DND-41 (cell line): ENCODE data around the gene CCDC148.

ENCODE experiments used
- ATAC-seq: fragments of 200-7000 bp; cut with Tn5 transposase; 3 replicates; pipeline ENCODE4 v1.9.1; 2021; ENCODE audit warnings: low read depth; ENCODE audit not compliant: insufficient read depth
- DNase-seq: peaks from one replicate; pipeline ENCODE4 v3.0.0-alpha.2; 2020
- H2AFZ ChIP-seq: 2 replicates; pipeline ENCODE4 v1.6.0; 2012; ENCODE audit warnings: low read depth, low read length
- H3K27ac ChIP-seq: 2 replicates; pipeline ENCODE4 v1.5.1; 2012; ENCODE audit warnings: low read length, inconsistent platforms
- H3K27me3 ChIP-seq: fragments of 200-600 bp; sonication (generic); 2 replicates; pipeline ENCODE4 v1.6.0; 2012; ENCODE audit warnings: low read length, mild to moderate bottlenecking, inconsistent platforms; ENCODE audit not compliant: insufficient read depth, poor library complexity
- H3K36me3 ChIP-seq: 2 replicates; pipeline ENCODE4 v1.5.1; 2012; ENCODE audit warnings: low read length, inconsistent platforms; ENCODE audit not compliant: insufficient read depth
- H3K4me1 ChIP-seq: 2 replicates; pipeline ENCODE4 v1.5.1; 2012; ENCODE audit warnings: mild to moderate bottlenecking, low read length; ENCODE audit not compliant: insufficient read depth
- H3K4me2 ChIP-seq: 2 replicates; pipeline ENCODE4 v1.6.0; 2012; ENCODE audit warnings: mild to moderate bottlenecking, moderate library complexity, low read length, inconsistent platforms; ENCODE audit not compliant: insufficient read depth
- H3K4me3 ChIP-seq, 2 experiments: fragments of 200-600 bp in 1 of 2; shearing (Covaris generic) in 1 of 2; 2 replicates each; pipeline ENCODE4 v1.5.1; 2012 to 2016; ENCODE audit warnings: inconsistent platforms in 2 of 2, low read length in 2 of 2, mild to moderate bottlenecking in 2 of 2, low read depth in 1 of 2, moderate library complexity in 1 of 2
- H3K79me2 ChIP-seq: 2 replicates; pipeline ENCODE4 v1.6.0; 2012; ENCODE audit warnings: low read length, inconsistent platforms; ENCODE audit not compliant: insufficient read depth
- H3K9ac ChIP-seq: 2 replicates; pipeline ENCODE4 v1.6.0; 2012; ENCODE audit warnings: low read depth, mild to moderate bottlenecking, inconsistent platforms, low read length, moderate library complexity
- H3K9me3 ChIP-seq: 2 replicates; pipeline ENCODE4 v1.5.1; 2012; ENCODE audit warnings: low read length, moderate library complexity, mild to moderate bottlenecking, inconsistent platforms; ENCODE audit not compliant: insufficient read depth, severe bottlenecking
- H4K20me1 ChIP-seq: 2 replicates; pipeline ENCODE4 v1.6.0; 2012; ENCODE audit warnings: low read length; ENCODE audit not compliant: insufficient read depth
- EZH2 ChIP-seq: IDR thresholded peaks from 3 replicates; pipeline ENCODE4 v1.6.1; 2012; ENCODE audit warnings: borderline replicate concordance, low read depth, mild to moderate bottlenecking, moderate library complexity, low read length, inconsistent platforms; ENCODE audit not compliant: severe bottlenecking
- TF ChIP-seq, protein P1 (sequence below): IDR thresholded peaks from 2 replicates; pipeline ENCODE4 v1.5.1; 2012; ENCODE audit warnings: borderline replicate concordance, low read length, moderate library complexity, mild to moderate bottlenecking; ENCODE audit not compliant: poor library complexity, severe bottlenecking; ENCODE audit errors: extremely low read depth

CCDC148 gene

DNA sequence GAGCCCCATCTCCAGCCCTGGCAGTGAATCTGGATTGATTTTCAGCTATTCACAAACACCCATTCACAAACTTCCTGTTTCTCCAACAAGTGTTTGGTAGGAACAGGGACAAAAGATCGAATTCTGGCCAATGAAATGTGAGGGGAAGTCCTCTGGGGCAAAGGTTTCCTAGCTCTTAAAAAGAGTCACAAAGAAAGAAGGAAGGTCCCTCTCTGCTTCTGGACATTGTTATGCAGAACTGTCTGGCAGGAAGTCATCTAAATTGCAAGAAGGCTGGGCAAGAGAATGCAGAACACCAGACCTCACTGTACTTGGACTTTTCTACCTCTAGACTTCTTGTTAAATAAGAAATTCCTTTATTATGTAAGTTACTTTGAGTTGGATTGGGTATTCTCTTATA lies 137.3 kb downstream of the CCDC148 start:
- Histone ChIP-seq H4K20me1 (no peaks in the 10 kb centered on the region), H2AFZ (no peak overlapping the region), H3K79me2 (no peaks in the 10 kb centered on the region), H3K4me2 (no peak overlapping the region), H3K9ac (no peak overlapping the region), H3K4me1 (no peaks in the 10 kb centered on the region), H3K27me3 (peaks cover 6% of the 10 kb centered on the region), H3K9me3 (no peaks in the 10 kb centered on the region), H3K27ac (no peak overlapping the region), H3K4me3 (no peak overlapping the region), H3K36me3 (no peaks in the 10 kb centered on the region)
- DNase-seq (no peak), ATAC-seq (no peak)
- TF ChIP-seq, protein P1, sequence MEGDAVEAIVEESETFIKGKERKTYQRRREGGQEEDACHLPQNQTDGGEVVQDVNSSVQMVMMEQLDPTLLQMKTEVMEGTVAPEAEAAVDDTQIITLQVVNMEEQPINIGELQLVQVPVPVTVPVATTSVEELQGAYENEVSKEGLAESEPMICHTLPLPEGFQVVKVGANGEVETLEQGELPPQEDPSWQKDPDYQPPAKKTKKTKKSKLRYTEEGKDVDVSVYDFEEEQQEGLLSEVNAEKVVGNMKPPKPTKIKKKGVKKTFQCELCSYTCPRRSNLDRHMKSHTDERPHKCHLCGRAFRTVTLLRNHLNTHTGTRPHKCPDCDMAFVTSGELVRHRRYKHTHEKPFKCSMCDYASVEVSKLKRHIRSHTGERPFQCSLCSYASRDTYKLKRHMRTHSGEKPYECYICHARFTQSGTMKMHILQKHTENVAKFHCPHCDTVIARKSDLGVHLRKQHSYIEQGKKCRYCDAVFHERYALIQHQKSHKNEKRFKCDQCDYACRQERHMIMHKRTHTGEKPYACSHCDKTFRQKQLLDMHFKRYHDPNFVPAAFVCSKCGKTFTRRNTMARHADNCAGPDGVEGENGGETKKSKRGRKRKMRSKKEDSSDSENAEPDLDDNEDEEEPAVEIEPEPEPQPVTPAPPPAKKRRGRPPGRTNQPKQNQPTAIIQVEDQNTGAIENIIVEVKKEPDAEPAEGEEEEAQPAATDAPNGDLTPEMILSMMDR, result no peak
- TF ChIP-seq EZH2, result no peak

DNA sequence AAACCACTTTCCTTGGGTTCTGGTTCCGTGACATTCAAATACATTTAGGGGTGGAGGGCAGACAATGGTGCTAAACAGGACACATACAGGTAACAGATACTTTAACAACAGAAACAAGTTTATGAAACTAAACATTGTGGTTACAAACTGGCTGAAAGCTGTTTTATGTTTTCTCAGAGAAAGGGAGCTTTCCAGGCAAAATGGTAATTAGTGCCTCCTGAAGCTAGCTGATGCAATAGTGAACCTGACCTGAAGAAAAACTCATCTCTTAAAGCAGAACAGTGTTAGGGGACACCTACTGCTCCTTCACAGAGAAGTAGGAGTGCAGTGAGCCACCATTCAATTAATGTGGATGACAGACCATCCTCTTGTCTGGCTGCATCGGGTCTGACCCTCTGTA lies 138.9 kb downstream of the CCDC148 start:
- Histone ChIP-seq H3K4me1 (no peaks in the 10 kb centered on the region), H3K4me2 (no peak overlapping the region), H3K79me2 (no peaks in the 10 kb centered on the region), H3K9me3 (no peaks in the 10 kb centered on the region), H4K20me1 (no peaks in the 10 kb centered on the region), H3K27me3 (peaks cover 6% of the 10 kb centered on the region), H3K9ac (no peak overlapping the region), H3K27ac (no peak overlapping the region), H2AFZ (no peak overlapping the region), H3K4me3 (no peak overlapping the region), H3K36me3 (no peaks in the 10 kb centered on the region)
- DNase-seq (no peak), ATAC-seq (no peak)
- TF ChIP-seq, protein P1, result no peak
- TF ChIP-seq EZH2, result no peak

DNA sequence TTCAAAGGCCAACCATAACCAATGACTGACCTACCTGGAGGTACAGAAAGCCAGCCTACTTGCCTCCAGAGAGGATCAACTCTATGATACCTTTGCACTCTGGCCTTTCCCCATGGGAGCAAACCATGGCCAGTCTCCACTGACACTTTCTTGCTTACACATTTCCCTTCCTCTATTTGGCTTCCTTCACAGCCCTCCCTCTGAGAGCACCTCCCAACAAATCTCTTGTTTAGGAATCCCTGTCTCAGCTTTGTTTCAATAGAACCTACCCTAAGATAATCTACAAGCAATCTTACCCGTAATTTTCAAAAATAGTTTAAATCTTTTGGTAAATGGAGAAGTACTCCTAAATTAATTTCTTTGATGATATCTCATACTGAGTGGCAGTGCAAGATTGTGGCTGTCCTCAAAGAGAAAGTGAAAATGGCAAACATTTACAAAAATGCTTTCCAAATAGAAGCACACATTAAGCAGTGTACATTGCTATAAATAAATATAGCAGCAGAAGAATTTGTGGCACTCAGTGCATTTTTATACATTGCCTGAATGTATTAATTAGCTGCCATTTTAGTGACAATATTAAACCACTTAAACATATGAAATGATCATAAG lies 140.6 kb downstream of the CCDC148 start:
- Histone ChIP-seq H3K27ac (no peak overlapping the region), H3K36me3 (no peaks in the 10 kb centered on the region), H3K4me2 (no peak overlapping the region), H4K20me1 (no peaks in the 10 kb centered on the region), H3K9me3 (no peaks in the 10 kb centered on the region), H3K79me2 (no peaks in the 10 kb centered on the region), H3K27me3 (peaks cover 4% of the 10 kb centered on the region), H3K9ac (no peak overlapping the region), H3K4me3 (no peak overlapping the region), H2AFZ (no peak overlapping the region), H3K4me1 (no peaks in the 10 kb centered on the region)
- no peak for ATAC-seq
- no peak for DNase-seq
- no peak for TF ChIP-seq EZH2
- TF ChIP-seq, protein P1, result no peak

DNA sequence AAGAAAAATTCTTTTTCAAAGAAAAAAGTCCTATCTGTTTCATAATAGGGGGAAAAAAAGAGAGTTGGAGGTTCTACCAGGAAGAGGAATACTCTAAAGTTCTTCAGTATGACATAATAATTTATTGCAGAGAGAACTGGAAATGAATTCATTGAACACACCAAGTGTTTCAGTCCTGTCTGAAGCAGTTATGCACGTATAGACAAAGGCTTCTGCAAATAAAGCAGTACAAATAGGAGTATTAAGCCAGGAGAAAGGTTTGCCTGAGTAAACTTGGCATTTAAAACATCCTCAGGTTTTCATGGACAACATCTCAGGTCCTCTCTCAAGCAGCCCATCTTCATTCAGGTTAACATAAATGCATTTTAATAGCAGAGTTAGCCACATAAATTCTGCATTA lies 141.6 kb downstream of the CCDC148 start:
- Histone ChIP-seq H3K9me3 (no peaks in the 10 kb centered on the region), H4K20me1 (no peaks in the 10 kb centered on the region), H3K79me2 (no peaks in the 10 kb centered on the region), H3K4me2 (no peak overlapping the region), H3K27ac (no peak overlapping the region), H3K27me3 (peaks cover 4% of the 10 kb centered on the region), H3K9ac (no peak overlapping the region), H3K4me3 (no peak overlapping the region), H2AFZ (no peak overlapping the region), H3K4me1 (no peaks in the 10 kb centered on the region), H3K36me3 (no peaks in the 10 kb centered on the region)
- TF ChIP-seq EZH2, result no peak
- TF ChIP-seq, protein P1, result no peak
- DNase-seq (no peak), ATAC-seq (no peak)
